OCI-M2 (cell line): ENCODE measurements around the gene SNX33.
"Not testable (repeated sequence)": the region's sequence is repeated elsewhere in the genome, so short reads cannot be mapped to it uniquely, and the experiment has no call there.

ENCODE experiments used
- DNase-seq: peaks from one replicate; lab custom pipeline; 2025; ENCODE audit not compliant: unreplicated experiment; lab: John Stamatoyannopoulos, UW

SNX33 gene

GRCh38 chr15:75680007-75680789 lies 32.5 kb downstream of the SNX33 start:
- DNase-seq, result no peak

GRCh38 chr15:75682181-75683135 lies 34.7 kb downstream of the SNX33 start:
- DNase-seq, result no peak

GRCh38 chr15:75683646-75684312 lies 36.1 kb downstream of the SNX33 start:
- DNase-seq, result peak; percentile 47

- DNase-seq, result no peak
Measured at GRCh38 chr15:75684648-75685047, 36.9 kb downstream of the SNX33 start.

- DNase-seq, result no peak
Measured at GRCh38 chr15:75685195-75685594, 37.5 kb downstream of the SNX33 start.

GRCh38 chr15:75686212-75686642 lies 38.5 kb downstream of the SNX33 start:
- DNase-seq, result peak; percentile 1

- no peak for DNase-seq
Measured at GRCh38 chr15:75687486-75688277, 40.0 kb downstream of the SNX33 start.

GRCh38 chr15:75688278-75688557 lies 40.5 kb downstream of the SNX33 start:
- no peak for DNase-seq

- DNase-seq, result no peak
Measured at GRCh38 chr15:75688831-75689230, 41.1 kb downstream of the SNX33 start.

- not testable (repeated sequence) for DNase-seq
Measured at GRCh38 chr15:75689429-75689828, 41.7 kb downstream of the SNX33 start.

- not testable (repeated sequence) for DNase-seq
Measured at GRCh38 chr15:75692311-75692710, 44.6 kb downstream of the SNX33 start.

GRCh38 chr15:75693028-75693427 lies 45.3 kb downstream of the SNX33 start:
- DNase-seq, result not testable (repeated sequence)

GRCh38 chr15:75693501-75694240 lies 46.0 kb downstream of the SNX33 start:
- no peak for DNase-seq

GRCh38 chr15:75694241-75695182 lies 46.8 kb downstream of the SNX33 start:
- DNase-seq, result peak; percentile 74

- DNase-seq, result no peak
Measured at GRCh38 chr15:75695220-75695619, 47.5 kb downstream of the SNX33 start.

GRCh38 chr15:75695634-75696310 lies 48.1 kb downstream of the SNX33 start:
- no peak for DNase-seq

- DNase-seq, result no peak
Measured at GRCh38 chr15:75696311-75696720, 48.6 kb downstream of the SNX33 start.

GRCh38 chr15:75696854-75697259 lies 49.1 kb downstream of the SNX33 start:
- DNase-seq, result no peak
